Uterus (tissue), 2 donors: ENCODE measurements around the gene SAE1.

Experiments
- POLR2A ChIP-seq, 2 donors: fragments of 450-650 bp; IDR thresholded peaks; one replicate each; pipeline ENCODE4 v1.6.1; 2016; ENCODE audit warnings: antibody characterized with exemption in 2 of 2, mild to moderate bottlenecking in 1 of 2, moderate library complexity in 1 of 2
- TF ChIP-seq, protein P1 (sequence below), 4 experiments: fragments of 200-600 bp in 2 of 4; fragments of 450-650 bp in 2 of 4; sonication (generic) in 2 of 4; IDR thresholded peaks; one replicate each; pipeline ENCODE4 v1.5.1; 2016 to 2019; ENCODE audit warnings: antibody characterized with exemption in 4 of 4, mild to moderate bottlenecking in 2 of 4, moderate library complexity in 1 of 4

DNA sequence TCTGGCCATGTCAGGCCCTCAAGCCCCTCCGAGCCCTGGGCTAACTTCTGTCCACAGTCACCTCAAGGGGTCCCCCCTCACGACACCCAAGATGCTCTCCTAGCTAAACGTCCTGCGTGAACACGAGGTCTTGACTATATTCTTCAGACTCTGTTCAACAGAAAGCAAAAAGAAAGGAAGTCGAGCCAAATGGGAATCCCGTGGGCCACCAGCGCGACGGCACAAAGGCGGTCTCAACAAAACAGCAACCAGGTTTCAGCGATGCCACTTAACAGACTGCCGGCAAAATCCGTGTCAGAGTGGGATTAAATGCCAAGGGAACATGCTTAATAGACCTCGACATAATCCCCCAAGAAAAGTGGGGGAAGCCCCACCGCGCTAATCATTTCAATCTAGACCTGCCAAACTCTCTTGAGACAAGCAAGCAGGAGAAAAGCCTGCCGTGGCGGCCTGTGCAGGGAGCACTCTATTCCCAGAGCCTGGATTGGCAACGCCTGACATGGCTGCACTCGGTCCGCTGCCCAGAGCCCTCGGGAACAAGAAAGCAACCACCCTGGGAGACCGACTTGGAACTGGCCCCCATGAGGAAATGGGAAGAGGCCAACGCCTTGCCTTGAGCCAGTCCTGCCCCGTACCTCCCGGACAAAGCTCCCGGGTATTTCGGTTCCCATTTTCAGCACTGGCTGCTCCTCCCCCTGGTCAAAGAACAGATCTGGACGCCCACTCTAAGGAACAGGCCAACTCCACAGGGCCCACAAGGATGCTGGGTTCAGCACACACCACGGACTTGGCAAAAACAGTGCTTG, 33.0 kb upstream of the SAE1 start:
- TF ChIP-seq, protein P1, sequence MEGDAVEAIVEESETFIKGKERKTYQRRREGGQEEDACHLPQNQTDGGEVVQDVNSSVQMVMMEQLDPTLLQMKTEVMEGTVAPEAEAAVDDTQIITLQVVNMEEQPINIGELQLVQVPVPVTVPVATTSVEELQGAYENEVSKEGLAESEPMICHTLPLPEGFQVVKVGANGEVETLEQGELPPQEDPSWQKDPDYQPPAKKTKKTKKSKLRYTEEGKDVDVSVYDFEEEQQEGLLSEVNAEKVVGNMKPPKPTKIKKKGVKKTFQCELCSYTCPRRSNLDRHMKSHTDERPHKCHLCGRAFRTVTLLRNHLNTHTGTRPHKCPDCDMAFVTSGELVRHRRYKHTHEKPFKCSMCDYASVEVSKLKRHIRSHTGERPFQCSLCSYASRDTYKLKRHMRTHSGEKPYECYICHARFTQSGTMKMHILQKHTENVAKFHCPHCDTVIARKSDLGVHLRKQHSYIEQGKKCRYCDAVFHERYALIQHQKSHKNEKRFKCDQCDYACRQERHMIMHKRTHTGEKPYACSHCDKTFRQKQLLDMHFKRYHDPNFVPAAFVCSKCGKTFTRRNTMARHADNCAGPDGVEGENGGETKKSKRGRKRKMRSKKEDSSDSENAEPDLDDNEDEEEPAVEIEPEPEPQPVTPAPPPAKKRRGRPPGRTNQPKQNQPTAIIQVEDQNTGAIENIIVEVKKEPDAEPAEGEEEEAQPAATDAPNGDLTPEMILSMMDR (IDR thresholded peaks at IDR 0.05): no peak
- TF ChIP-seq POLR2A (IDR thresholded peaks at IDR 0.05): no peak
